Liver (tissue), 9 donors: ENCODE data around the gene EGFLAM. TPM values are rescaled to one million over a fixed set of nuclear protein-coding genes. Genes with fewer than 3 reads are reported as not detected.

ENCODE experiments used
- DNase-seq: peaks from one replicate; pipeline ENCODE4 v3.0.0-alpha.2; 2017; ENCODE audit warnings: low spot score
- H3K27ac ChIP-seq, 2 donors: one replicate each; pipeline ENCODE4 v1.7.0; 2013; ENCODE audit warnings: inconsistent platforms in 2 of 2, low read length in 2 of 2, control low read depth in 1 of 2, low read depth in 1 of 2, mild to moderate bottlenecking in 1 of 2
- H3K27me3 ChIP-seq, 4 donors: one replicate each; pipeline versions ENCODE4 v1.6.1 to v1.7.0; 2013; ENCODE audit warnings: low read length in 3 of 4, inconsistent platforms in 1 of 4, mild to moderate bottlenecking in 1 of 4, moderate library complexity in 1 of 4; ENCODE audit not compliant: control insufficient read depth in 4 of 4, insufficient read depth in 4 of 4
- H3K36me3 ChIP-seq, 4 donors: one replicate each; pipeline versions ENCODE4 v1.6.1 to v1.7.0; 2013; ENCODE audit warnings: low read length in 3 of 4, mild to moderate bottlenecking in 3 of 4, low read depth in 1 of 4, moderate library complexity in 1 of 4; ENCODE audit not compliant: control insufficient read depth in 4 of 4, insufficient read depth in 3 of 4
- H3K4me1 ChIP-seq, 4 donors: one replicate each; pipeline versions ENCODE4 v1.6.1 to v1.7.0; 2013; ENCODE audit warnings: low read length in 3 of 4, mild to moderate bottlenecking in 3 of 4, moderate library complexity in 1 of 4; ENCODE audit not compliant: control insufficient read depth in 4 of 4, insufficient read depth in 4 of 4
- H3K4me3 ChIP-seq, 3 donors: one replicate each; pipeline versions ENCODE4 v1.6.1 to v1.7.0; 2013; ENCODE audit warnings: low read length in 3 of 3, control low read depth in 1 of 3, low read depth in 1 of 3, mild to moderate bottlenecking in 1 of 3
- H3K9ac ChIP-seq, 2 donors: one replicate each; pipeline ENCODE4 v1.7.0; 2013; ENCODE audit warnings: low read length in 2 of 2, mild to moderate bottlenecking in 2 of 2, moderate library complexity in 2 of 2, control low read depth in 1 of 2, low read depth in 1 of 2
- H3K9me3 ChIP-seq, 4 donors: one replicate each; pipeline versions ENCODE4 v1.6.1 to v1.7.0; 2013; ENCODE audit warnings: low read length in 3 of 4; ENCODE audit not compliant: control insufficient read depth in 4 of 4
- ATF3 ChIP-seq: IDR thresholded peaks from 2 replicates; pipeline ENCODE4 v1.6.1; 2016; ENCODE audit warnings: antibody characterized with exemption
- EGR1 ChIP-seq, 2 donors: IDR thresholded peaks; 2 replicates each; pipeline ENCODE4 v1.6.1; 2016 to 2018; ENCODE audit warnings: antibody characterized with exemption in 2 of 2, low read depth in 2 of 2
- FOXA1 ChIP-seq: IDR thresholded peaks from 2 replicates; pipeline ENCODE4 v1.6.1; 2016; ENCODE audit warnings: antibody characterized with exemption
- FOXA2 ChIP-seq: IDR thresholded peaks from 2 replicates; pipeline ENCODE4 v1.6.1; 2016; ENCODE audit warnings: antibody characterized with exemption
- GABPA ChIP-seq, 2 donors: IDR thresholded peaks in 1 of 2; conservative IDR thresholded peaks in 1 of 2; 2 replicates each; pipeline ENCODE4 v1.6.1; 2016; ENCODE audit warnings: antibody characterized with exemption in 2 of 2, mild to moderate bottlenecking in 1 of 2, moderate library complexity in 1 of 2
- HNF4A ChIP-seq, 2 donors: conservative IDR thresholded peaks; 2 replicates each; pipeline ENCODE4 v1.6.1; 2016; ENCODE audit warnings: antibody characterized with exemption in 2 of 2, mild to moderate bottlenecking in 2 of 2
- HNF4G ChIP-seq: IDR thresholded peaks from 2 replicates; pipeline ENCODE4 v1.6.1; 2016; ENCODE audit warnings: antibody characterized with exemption
- MAX ChIP-seq: IDR thresholded peaks from 2 replicates; pipeline ENCODE4 v1.6.1; 2016; ENCODE audit warnings: antibody characterized with exemption
- NR2F2 ChIP-seq: IDR thresholded peaks from 2 replicates; pipeline ENCODE4 v1.6.1; 2016; ENCODE audit warnings: antibody characterized with exemption
- RAD21 ChIP-seq, 2 donors: IDR thresholded peaks; 2 replicates each; pipeline ENCODE4 v1.6.1; 2016; ENCODE audit warnings: antibody characterized with exemption in 2 of 2, mild to moderate bottlenecking in 2 of 2
- REST ChIP-seq: IDR thresholded peaks from 2 replicates; pipeline ENCODE4 v1.6.1; 2016; ENCODE audit warnings: antibody characterized with exemption, mild to moderate bottlenecking
- RXRA ChIP-seq, 2 donors: IDR thresholded peaks; 2 replicates each; pipeline ENCODE4 v1.6.1; 2017 to 2018; ENCODE audit warnings: antibody characterized with exemption in 2 of 2, mild to moderate bottlenecking in 1 of 2
- SP1 ChIP-seq: IDR thresholded peaks from 2 replicates; pipeline ENCODE4 v1.6.1; 2018; ENCODE audit warnings: antibody characterized with exemption, mild to moderate bottlenecking
- YY1 ChIP-seq: IDR thresholded peaks from 2 replicates; pipeline ENCODE4 v1.6.1; 2016; ENCODE audit warnings: antibody characterized with exemption, mild to moderate bottlenecking
- ZBTB33 ChIP-seq: IDR thresholded peaks from 2 replicates; pipeline ENCODE4 v1.6.1; 2016; ENCODE audit warnings: antibody characterized with exemption
- WGBS: extraction: QIAGEN DNeasy Blood & Tissue Kit; methylation state at CpG from one replicate; pipeline ENCODE4 v1.1.7; 2013; 5-methylcytosine and 5-hydroxymethylcytosine counted together
- polyA plus RNA-seq, 2 donors: library from polyadenylated mRNA; stranded (reverse) in 1 of 2; unstranded in 1 of 2; fragments of 200-250 nt in 1 of 2; fragments of >200 nt in 1 of 2; fragmentation: Nextera tagmentation in 1 of 2; extraction: Ambion mirVana in 1 of 2; gene quantifications; one replicate each; pipeline versions ENCODE4 v1.2.1 to v1.2.3, GENCODE V29; 2013 to 2015
- total RNA-seq, 2 donors: library from RNA; depleted of rRNA; stranded (reverse); fragments of >200 nt; gene quantifications; one replicate each; pipeline ENCODE4 v1.2.3, GENCODE V29; 2014
- donor health status: healthy.
- donor health status: healthy.
- donor health status: healthy.
- donor health status: healthy.
- donor health status: healthy.

The EGFLAM gene
- total and polyA plus RNA-seq, 4 donors, result 1.1 to 4.9 (median 1.9) TPM

- no peaks in the 10 kb centered on the region for H3K9me3 ChIP-seq
- H3K4me3 ChIP-seq, result no peak overlapping the region
- no peaks in the 10 kb centered on the region for H3K36me3 ChIP-seq
- WGBS, result 97% methylated on average over 3 of the region's 3 CpGs
- H3K27me3 ChIP-seq, result no peaks in the 10 kb centered on the region
- no peak overlapping the region for H3K9ac ChIP-seq
- no peak overlapping the region for H3K27ac ChIP-seq
- TF ChIP-seq YY1, result no peak
- TF ChIP-seq MAX, result no peak
- TF ChIP-seq NR2F2, result no peak
- no peak for TF ChIP-seq GABPA (IDR thresholded peaks at IDR 0.05 in 1 of 2, conservative IDR thresholded peaks at IDR 0.05 in 1 of 2)
- DNase-seq, result no peak
- H3K4me1 ChIP-seq, result no peaks in the 10 kb centered on the region
Measured at GRCh38 chr5:38362713-38363112, 104.4 kb downstream of the EGFLAM start.

- no peaks in the 10 kb centered on the region for H3K36me3 ChIP-seq
- 76% methylated on average over 2 of the region's 2 CpGs for WGBS
- no peaks in the 10 kb centered on the region for H3K9me3 ChIP-seq
- H3K27ac ChIP-seq, result no peak overlapping the region
- TF ChIP-seq FOXA1, result no peak
- no peak for TF ChIP-seq YY1
- no peak for TF ChIP-seq SP1
- no peak for TF ChIP-seq NR2F2
- TF ChIP-seq REST, result no peak
- TF ChIP-seq ZBTB33, result no peak
- TF ChIP-seq GABPA (IDR thresholded peaks at IDR 0.05 in 1 of 2, conservative IDR thresholded peaks at IDR 0.05 in 1 of 2), result no peak
- TF ChIP-seq MAX, result no peak
- no peak for TF ChIP-seq FOXA2
- TF ChIP-seq HNF4A (conservative IDR thresholded peaks at IDR 0.05), result no peak
- TF ChIP-seq HNF4G, result no peak
- H3K27me3 ChIP-seq, result no peaks in the 10 kb centered on the region
- DNase-seq, result no peak
- H3K4me3 ChIP-seq, result no peak overlapping the region
- no peaks in the 10 kb centered on the region for H3K4me1 ChIP-seq
- no peak overlapping the region for H3K9ac ChIP-seq
Measured at GRCh38 chr5:38364825-38365224, 106.5 kb downstream of the EGFLAM start.

GRCh38 chr5:38367410-38367809, 109.1 kb downstream of the EGFLAM start:
- Histone ChIP-seq H3K27ac (no peak overlapping the region), H3K4me3 (no peak overlapping the region), H3K9me3 (no peaks in the 10 kb centered on the region), H3K27me3 (no peaks in the 10 kb centered on the region), H3K36me3 (no peaks in the 10 kb centered on the region), H3K4me1 (no peaks in the 10 kb centered on the region), H3K9ac (no peak overlapping the region)
- no peak for DNase-seq
- WGBS, result 70% methylated on average over 3 of the region's 3 CpGs
- TF ChIP-seq RXRA (IDR thresholded peaks at IDR 0.05) (no peak), HNF4G (no peak), EGR1 (IDR thresholded peaks at IDR 0.05; ENCODE audit: low read depth in 2 of 2) (no peak), SP1 (no peak), RAD21 (IDR thresholded peaks at IDR 0.05) (no peak), ATF3 (no peak), FOXA2 (no peak), FOXA1 (no peak), ZBTB33 (no peak), NR2F2 (no peak), REST (no peak), GABPA (IDR thresholded peaks at IDR 0.05 in 1 of 2, conservative IDR thresholded peaks at IDR 0.05 in 1 of 2) (no peak)
